ENCODE data around the gene VPS16.

DNA sequence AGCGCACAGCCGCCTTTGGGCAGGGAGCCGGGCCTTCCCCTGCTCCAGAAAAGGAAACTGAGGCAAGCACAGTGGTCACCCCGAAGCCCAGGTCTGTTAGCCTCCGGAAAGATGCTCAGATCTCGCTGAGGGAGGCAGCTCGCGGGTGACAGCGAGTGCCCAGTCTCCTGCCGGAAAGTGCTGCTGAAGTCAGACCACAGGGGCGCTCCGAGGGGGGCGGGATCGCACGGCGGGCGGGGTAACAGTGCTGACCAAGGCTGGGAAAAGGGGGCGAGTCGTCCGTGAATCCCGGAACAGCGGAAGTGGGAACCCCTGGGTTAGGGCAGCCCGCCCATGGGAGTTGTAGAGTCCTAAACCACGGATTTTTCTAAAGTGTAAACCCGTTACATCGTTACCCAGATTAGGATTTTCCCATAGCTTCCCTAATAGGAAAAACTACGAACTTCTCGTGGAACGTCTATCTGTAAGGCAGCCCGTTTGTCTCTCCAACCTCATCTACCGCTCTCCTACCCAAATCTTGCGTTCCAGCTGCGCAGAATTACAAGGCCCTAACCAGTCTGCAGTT is 504 bp downstream of the VPS16 start:
- TF ChIP-seq EZH2 (IDR thresholded peaks at IDR 0.05; ENCODE audit: insufficient read depth, poor library complexity, severe bottlenecking) (no peak), EZH2phosphoT487 (IDR thresholded peaks at IDR 0.05; ENCODE audit: insufficient read depth, low read depth) (no peak)
